A549 (cell line): ENCODE measurements around the gene SLC6A15. TPM values are rescaled to one million over a fixed set of nuclear protein-coding genes. Genes with fewer than 3 reads are reported as not detected.

Experiments used
- ATAC-seq, 2 experiments: fragments of 200-7000 bp in 1 of 2; fragments of >200 bp in 1 of 2; cut with Nextera tagmentation in 1 of 2; cut with Tn5 transposase in 1 of 2; 3 replicates each; pipeline versions ENCODE4 v1.8.0 to v1.9.1; 2018 to 2020; ENCODE audit warnings: mild to moderate bottlenecking in 1 of 2, moderate library complexity in 1 of 2
- CTCF ChIA-PET: fragments of 300-600 bp; sonication (Branson Sonifier 250); formaldehyde crosslinking; extraction: SDS; loops from one replicate; lab custom pipeline; 2021; ENCODE audit warnings: antibody characterized with exemption, inconsistent platforms; lab: Yijun Ruan, JAX
- POLR2A ChIA-PET: fragments of 350-600 bp; formaldehyde crosslinking; extraction: SDS; loops from one replicate; lab custom pipeline; 2021; ENCODE audit warnings: antibody characterized with exemption, inconsistent platforms; lab: Yijun Ruan, JAX
- DNase-seq, 2 experiments: peaks; one replicate each; pipeline versions ENCODE4 v3.0.0 to v3.0.0-alpha.2; 2011 to 2016; ENCODE audit warnings: low read depth in 1 of 2, low spot score in 1 of 2
- FAIRE-seq: peaks from 2 replicates; lab custom pipeline; 2011; peaks lifted over from hg19 to GRCh38; lab: Jason Lieb, UNC
- H3K27ac ChIP-seq, 2 experiments: fragments of >200 bp; sonication (Bioruptor Twin); formaldehyde crosslinking; 3 replicates each; pipeline ENCODE4 v1.5.1; 2016 to 2017
- H3K4me1 ChIP-seq: fragments of >200 bp; sonication (Bioruptor Twin); formaldehyde crosslinking; 3 replicates; pipeline ENCODE4 v1.6.1; 2016
- H3K4me2 ChIP-seq: fragments of >200 bp; sonication (Bioruptor Twin); formaldehyde crosslinking; 3 replicates; pipeline ENCODE4 v1.6.1; 2016
- H3K4me3 ChIP-seq: fragments of >200 bp; sonication (Bioruptor Twin); formaldehyde crosslinking; 3 replicates; pipeline ENCODE4 v1.5.1; 2016
- H3K9me3 ChIP-seq: fragments of >200 bp; sonication (Bioruptor Twin); formaldehyde crosslinking; 3 replicates; pipeline ENCODE4 v1.6.1; 2016
- CBX8 ChIP-seq: fragments of 200-600 bp; sonication (generic); IDR thresholded peaks from 2 replicates; pipeline ENCODE4 v1.6.1; 2016
- CHD4 ChIP-seq: fragments of 200-600 bp; sonication (generic); IDR thresholded peaks from 2 replicates; pipeline ENCODE4 v1.6.1; 2016; ENCODE audit warnings: antibody characterized with exemption, mild to moderate bottlenecking, borderline replicate concordance
- EHF ChIP-seq: fragments of 250-450 bp; sonication (Bioruptor Pico); IDR thresholded peaks from 2 replicates; pipeline ENCODE4 v1.5.0; 2020; ENCODE audit warnings: mild to moderate bottlenecking
- ESRRA ChIP-seq: fragments of 150-350 bp; IDR thresholded peaks from 2 replicates; pipeline ENCODE4 v1.6.1; 2014; ENCODE audit warnings: mild to moderate bottlenecking, low read length, borderline replicate concordance
- FOXS1 ChIP-seq: fragments of 250-450 bp; sonication (Bioruptor Pico); IDR thresholded peaks from 2 replicates; pipeline ENCODE4 v1.5.0; 2020; ENCODE audit warnings: mild to moderate bottlenecking, moderate library complexity
- GATA3 ChIP-seq: IDR thresholded peaks from 2 replicates; pipeline ENCODE4 v1.6.1; 2012; ENCODE audit warnings: borderline replicate concordance
- HDAC2 ChIP-seq: fragments of 200-600 bp; sonication (generic); IDR thresholded peaks from 2 replicates; pipeline ENCODE4 v1.6.1; 2016
- HOXA7 ChIP-seq: fragments of 250-450 bp; sonication (Bioruptor Pico); IDR thresholded peaks from 2 replicates; pipeline ENCODE4 v1.5.0; 2020; ENCODE audit warnings: mild to moderate bottlenecking, moderate library complexity
- HOXB5 ChIP-seq: fragments of 250-450 bp; sonication (Bioruptor Pico); IDR thresholded peaks from 2 replicates; pipeline ENCODE4 v1.5.0; 2020; ENCODE audit warnings: mild to moderate bottlenecking, moderate library complexity
- JUNB ChIP-seq: fragments of >200 bp; sonication (Bioruptor Twin); formaldehyde crosslinking; IDR thresholded peaks from 2 replicates; pipeline ENCODE4 v1.6.1; 2016
- KDM1A ChIP-seq: fragments of 200-600 bp; sonication (generic); IDR thresholded peaks from 2 replicates; pipeline ENCODE4 v1.6.1; 2016; ENCODE audit warnings: low read depth, mild to moderate bottlenecking
- MAFK ChIP-seq: fragments of 450-650 bp; IDR thresholded peaks from 2 replicates; pipeline ENCODE4 v1.6.1; 2014; ENCODE audit not compliant: partially characterized antibody
- RCOR1 ChIP-seq: fragments of 150-350 bp; IDR thresholded peaks from 2 replicates; pipeline ENCODE4 v1.6.1; 2014; ENCODE audit warnings: antibody characterized with exemption, low read length, low read depth
- RNF2 ChIP-seq: fragments of 200-600 bp; sonication (generic); IDR thresholded peaks from 2 replicates; pipeline ENCODE4 v1.6.1; 2016; ENCODE audit warnings: low read depth, mild to moderate bottlenecking, antibody characterized with exemption, moderate library complexity, borderline replicate concordance
- SMC3 ChIP-seq: fragments of >200 bp; sonication (Bioruptor Twin); formaldehyde crosslinking; IDR thresholded peaks from 3 replicates; pipeline ENCODE4 v1.6.1; 2018; ENCODE audit warnings: inconsistent platforms
- TFCP2L1 ChIP-seq: fragments of 250-450 bp; sonication (Bioruptor Pico); IDR thresholded peaks from 2 replicates; pipeline ENCODE4 v1.5.0; 2021; ENCODE audit warnings: mild to moderate bottlenecking
- ZSCAN20 ChIP-seq: fragments of 250-450 bp; sonication (Bioruptor Pico); IDR thresholded peaks from 2 replicates; pipeline ENCODE4 v1.8.0; 2022; ENCODE audit warnings: mild to moderate bottlenecking, moderate library complexity
- WGBS: methylation state at CpG from one replicate; pipeline ENCODE4 v1.1.6; 2017; ENCODE audit errors: missing lambda C conversion rate; 5-methylcytosine and 5-hydroxymethylcytosine counted together
- polyA plus RNA-seq, 4 experiments: library from polyadenylated mRNA; depleted of rRNA in 3 of 4; stranded (reverse); fragments of >200 nt; fragmentation: RNase III in 1 of 4; extraction: RNeasy Plus Mini Kit Qiagen cat#74134 plus additional on column Dnase treatment in 1 of 4; gene quantifications; 2 replicates in 3 of 4; 3 replicates in 1 of 4; pipeline ENCODE4 v1.2.3, GENCODE V29; 2011 to 2017
- TF ChIP-seq, protein P1 (sequence below): IDR thresholded peaks from 2 replicates; pipeline ENCODE4 v1.6.1; 2012
- TF ChIP-seq, protein P2 (sequence below): fragments of 150-350 bp; IDR thresholded peaks from 2 replicates; pipeline ENCODE4 v1.6.1; 2014; ENCODE audit warnings: low read depth, mild to moderate bottlenecking, low read length
- TF ChIP-seq, protein P3 (sequence below): fragments of 450-650 bp; IDR thresholded peaks from 2 replicates; pipeline ENCODE4 v1.6.1; 2014; ENCODE audit warnings: antibody characterized with exemption
- TF ChIP-seq, protein P4 (sequence below): fragments of >200 bp; sonication (Bioruptor Twin); formaldehyde crosslinking; IDR thresholded peaks from 2 replicates; pipeline ENCODE4 v1.6.1; 2016
- TF ChIP-seq, protein P5 (sequence below): IDR thresholded peaks from 2 replicates; pipeline ENCODE4 v1.6.1; 2012; ENCODE audit warnings: low read depth, borderline replicate concordance

SLC6A15 gene
- polyA plus RNA-seq, 2 of the 4 experiments (the other 2 are of a cell fraction): 1.0 to 1.9 TPM

DNA sequence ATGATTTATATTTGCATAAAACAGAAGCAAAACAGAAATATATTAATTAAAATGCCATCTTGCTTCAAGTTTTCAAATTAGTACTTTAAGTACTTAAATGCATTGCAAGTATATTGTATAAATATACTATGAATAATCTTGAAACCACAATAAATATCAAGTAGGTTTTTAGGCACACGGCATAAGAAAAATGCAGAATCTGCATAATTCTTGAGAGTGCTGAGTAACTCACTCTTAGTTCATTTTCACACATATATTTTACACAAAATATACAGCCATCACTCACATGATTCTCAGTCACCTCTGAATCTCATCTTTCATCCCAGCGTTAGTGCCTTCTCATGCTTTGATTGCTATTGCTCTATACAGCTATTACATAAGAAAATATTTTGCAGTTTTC is 51.9 kb downstream of the SLC6A15 start:
- no peak overlapping the region for H3K4me2 ChIP-seq
- H3K4me3 ChIP-seq: no peak overlapping the region
- TF ChIP-seq HOXA7 (CRISPR knock-in tag) (no peak), MAFK (peak; percentile 51)
- TF ChIP-seq, all 56 proteins: peak for 1
- H3K27ac ChIP-seq: no peak overlapping the region
- no peak for DNase-seq
- no peaks in the 10 kb centered on the region for H3K4me1 ChIP-seq
- FAIRE-seq: no peak
- no peak for ATAC-seq
- ChIA-PET CTCF (no interaction called here), POLR2A (no interaction called here)
- WGBS: 20% methylated on average over 2 of the region's 2 CpGs
- H3K9me3 ChIP-seq: no peaks in the 10 kb centered on the region

DNA sequence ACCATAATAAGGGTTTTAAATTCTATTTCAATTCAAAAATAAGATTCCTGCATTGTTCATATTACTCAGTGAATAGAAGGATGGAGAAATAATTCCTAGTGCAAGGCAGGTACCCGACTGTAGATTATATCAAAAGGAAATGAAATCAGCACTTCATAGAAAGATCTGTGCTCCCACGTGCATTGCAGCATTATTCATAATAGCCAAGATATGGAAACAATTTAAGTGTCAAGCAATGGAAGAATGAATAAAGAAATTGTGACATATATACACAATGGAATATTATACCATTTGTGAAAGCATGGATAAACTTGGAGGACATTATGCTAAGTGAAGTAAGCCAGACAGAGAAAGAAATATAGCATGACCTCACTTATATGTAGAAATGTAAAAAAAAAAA is 53.8 kb downstream of the SLC6A15 start:
- no peak for FAIRE-seq
- H3K9me3 ChIP-seq: no peaks in the 10 kb centered on the region
- H3K4me3 ChIP-seq: no peak overlapping the region
- no peak for DNase-seq
- ChIA-PET POLR2A (no interaction called here), CTCF (no interaction called here)
- H3K27ac ChIP-seq: no peak overlapping the region
- H3K4me2 ChIP-seq: no peak overlapping the region
- no peak for TF ChIP-seq CBX8
- TF ChIP-seq, protein P1, sequence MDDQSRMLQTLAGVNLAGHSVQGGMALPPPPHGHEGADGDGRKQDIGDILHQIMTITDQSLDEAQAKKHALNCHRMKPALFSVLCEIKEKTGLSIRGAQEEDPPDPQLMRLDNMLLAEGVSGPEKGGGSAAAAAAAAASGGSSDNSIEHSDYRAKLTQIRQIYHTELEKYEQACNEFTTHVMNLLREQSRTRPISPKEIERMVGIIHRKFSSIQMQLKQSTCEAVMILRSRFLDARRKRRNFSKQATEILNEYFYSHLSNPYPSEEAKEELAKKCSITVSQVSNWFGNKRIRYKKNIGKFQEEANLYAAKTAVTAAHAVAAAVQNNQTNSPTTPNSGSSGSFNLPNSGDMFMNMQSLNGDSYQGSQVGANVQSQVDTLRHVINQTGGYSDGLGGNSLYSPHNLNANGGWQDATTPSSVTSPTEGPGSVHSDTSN: no peak
- TF ChIP-seq JUNB: no peak
- TF ChIP-seq, protein P2, sequence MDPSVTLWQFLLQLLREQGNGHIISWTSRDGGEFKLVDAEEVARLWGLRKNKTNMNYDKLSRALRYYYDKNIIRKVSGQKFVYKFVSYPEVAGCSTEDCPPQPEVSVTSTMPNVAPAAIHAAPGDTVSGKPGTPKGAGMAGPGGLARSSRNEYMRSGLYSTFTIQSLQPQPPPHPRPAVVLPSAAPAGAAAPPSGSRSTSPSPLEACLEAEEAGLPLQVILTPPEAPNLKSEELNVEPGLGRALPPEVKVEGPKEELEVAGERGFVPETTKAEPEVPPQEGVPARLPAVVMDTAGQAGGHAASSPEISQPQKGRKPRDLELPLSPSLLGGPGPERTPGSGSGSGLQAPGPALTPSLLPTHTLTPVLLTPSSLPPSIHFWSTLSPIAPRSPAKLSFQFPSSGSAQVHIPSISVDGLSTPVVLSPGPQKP: no peak
- TF ChIP-seq HDAC2: no peak
- TF ChIP-seq EHF (CRISPR knock-in tag): no peak
- TF ChIP-seq RNF2: no peak
- no peak for ATAC-seq
- WGBS: 17% methylated on average over 2 of the region's 2 CpGs
- H3K4me1 ChIP-seq: no peaks in the 10 kb centered on the region

DNA sequence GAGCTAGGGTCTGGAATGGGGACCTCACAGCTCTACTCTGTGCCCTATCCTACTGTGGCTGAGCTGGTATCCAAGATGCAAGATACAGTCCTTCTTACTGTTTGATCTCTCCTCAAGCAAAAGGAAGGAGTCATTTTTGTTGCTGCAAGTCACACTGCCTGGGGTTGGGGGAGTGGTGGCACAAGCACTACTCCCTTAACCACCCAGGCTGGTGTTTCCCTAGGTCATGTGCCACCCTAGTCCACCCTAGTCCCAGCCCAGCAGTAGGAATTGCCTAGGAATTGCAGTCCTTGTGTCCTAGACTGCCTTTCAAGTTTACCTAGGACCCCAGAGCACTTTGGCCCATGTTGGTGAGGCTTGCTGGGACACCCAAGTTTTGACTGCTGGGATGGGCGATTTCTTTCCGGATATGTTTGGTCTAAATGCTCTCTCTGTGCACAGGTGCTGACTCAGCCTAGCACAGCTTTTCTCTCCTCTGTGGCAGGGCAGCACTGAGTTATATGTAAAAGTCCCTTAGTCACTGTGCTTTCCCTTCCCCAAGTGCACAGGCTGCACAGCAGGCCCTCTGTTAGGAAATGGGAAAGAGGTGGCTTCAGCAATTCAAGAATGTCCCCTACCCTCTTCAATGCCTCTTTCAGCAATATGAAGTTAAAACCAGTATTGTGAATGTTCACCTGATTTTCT is 54.9 kb downstream of the SLC6A15 start:
- Histone ChIP-seq H3K9me3 (no peaks in the 10 kb centered on the region), H3K4me1 (no peaks in the 10 kb centered on the region), H3K4me3 (no peak overlapping the region), H3K27ac (no peak overlapping the region), H3K4me2 (no peak overlapping the region)
- FAIRE-seq (no peak), ATAC-seq (peak in 1 of 2 experiments; percentile 24; a peak in 1 of 6 replicates), DNase-seq (no peak)
- CTCF ChIA-PET: interaction anchor here (1.0 kb wide), 1 partner anchor 17 kb away, joined by 4 read pairs; no protein-coding TSS in a partner anchor
- TF ChIP-seq, protein P3, sequence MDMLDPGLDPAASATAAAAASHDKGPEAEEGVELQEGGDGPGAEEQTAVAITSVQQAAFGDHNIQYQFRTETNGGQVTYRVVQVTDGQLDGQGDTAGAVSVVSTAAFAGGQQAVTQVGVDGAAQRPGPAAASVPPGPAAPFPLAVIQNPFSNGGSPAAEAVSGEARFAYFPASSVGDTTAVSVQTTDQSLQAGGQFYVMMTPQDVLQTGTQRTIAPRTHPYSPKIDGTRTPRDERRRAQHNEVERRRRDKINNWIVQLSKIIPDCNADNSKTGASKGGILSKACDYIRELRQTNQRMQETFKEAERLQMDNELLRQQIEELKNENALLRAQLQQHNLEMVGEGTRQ: no peak
- TF ChIP-seq KDM1A: no peak
- no peak for TF ChIP-seq GATA3
- no peak for TF ChIP-seq FOXS1 (CRISPR knock-in tag)
- TF ChIP-seq TFCP2L1 (CRISPR knock-in tag): no peak
- TF ChIP-seq RCOR1: no peak
- no peak for TF ChIP-seq HOXB5 (CRISPR knock-in tag)
- 52% methylated on average over 2 of the region's 2 CpGs for WGBS
- POLR2A ChIA-PET: no interaction called here

DNA sequence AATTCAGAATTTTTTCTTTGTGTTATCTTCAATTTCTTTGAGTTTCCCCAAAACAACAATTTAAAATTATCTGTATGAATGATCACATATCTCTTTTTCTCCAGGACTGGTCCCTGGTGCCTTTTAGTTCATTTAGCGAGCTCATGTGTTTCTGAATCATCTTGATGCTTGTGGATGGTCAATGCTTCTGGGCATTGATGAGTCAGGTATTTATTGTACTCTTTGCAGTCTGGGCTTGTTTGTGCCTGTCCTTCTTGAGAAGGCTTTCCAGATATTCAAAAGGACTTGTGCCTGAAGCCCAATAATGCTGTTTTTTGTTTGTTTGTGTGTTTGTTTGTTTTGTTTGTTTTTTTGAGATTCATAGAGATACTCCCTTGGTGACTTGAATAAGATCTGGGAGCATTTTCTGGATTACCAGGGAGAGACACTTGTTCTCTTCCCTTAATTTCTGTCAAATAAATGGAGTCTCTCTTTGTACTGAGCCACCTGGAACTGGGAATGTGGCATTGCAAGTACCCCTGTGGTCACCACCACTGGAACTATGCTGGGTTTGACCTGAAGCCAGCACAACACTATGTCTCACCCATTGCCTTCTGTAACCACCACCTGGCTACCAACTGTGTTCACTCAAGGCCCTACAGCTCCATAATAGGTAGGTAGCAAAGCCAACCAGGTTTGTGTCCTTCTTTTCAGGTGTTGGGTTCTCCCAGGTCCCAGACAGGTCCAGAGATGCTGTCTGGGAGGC is 56.3 kb downstream of the SLC6A15 start:
- Histone ChIP-seq H3K4me2 (no peak overlapping the region), H3K4me1 (no peaks in the 10 kb centered on the region), H3K9me3 (no peaks in the 10 kb centered on the region), H3K27ac (no peak overlapping the region), H3K4me3 (no peak overlapping the region)
- 16% methylated on average over 1 of the region's 1 CpG for WGBS
- FAIRE-seq (no peak), ATAC-seq (no peak), DNase-seq (no peak)
- CTCF ChIA-PET: no interaction called here
- POLR2A ChIA-PET: no interaction called here
- TF ChIP-seq, protein P4, sequence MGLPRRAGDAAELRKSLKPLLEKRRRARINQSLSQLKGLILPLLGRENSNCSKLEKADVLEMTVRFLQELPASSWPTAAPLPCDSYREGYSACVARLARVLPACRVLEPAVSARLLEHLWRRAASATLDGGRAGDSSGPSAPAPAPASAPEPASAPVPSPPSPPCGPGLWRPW: no peak
- TF ChIP-seq HOXB5 (CRISPR knock-in tag): no peak
- TF ChIP-seq SMC3: no peak
- TF ChIP-seq CHD4: no peak
- TF ChIP-seq KDM1A: no peak
- TF ChIP-seq, protein P2: no peak
- no peak for TF ChIP-seq ZSCAN20
- no peak for TF ChIP-seq ESRRA
- TF ChIP-seq, protein P5, sequence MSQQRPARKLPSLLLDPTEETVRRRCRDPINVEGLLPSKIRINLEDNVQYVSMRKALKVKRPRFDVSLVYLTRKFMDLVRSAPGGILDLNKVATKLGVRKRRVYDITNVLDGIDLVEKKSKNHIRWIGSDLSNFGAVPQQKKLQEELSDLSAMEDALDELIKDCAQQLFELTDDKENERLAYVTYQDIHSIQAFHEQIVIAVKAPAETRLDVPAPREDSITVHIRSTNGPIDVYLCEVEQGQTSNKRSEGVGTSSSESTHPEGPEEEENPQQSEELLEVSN: no peak
